IMR-90 (cell line): Measurements from ENCODE around the gene UBE2C. TPM values are rescaled to one million over a fixed set of nuclear protein-coding genes. Genes with fewer than 3 reads are reported as not detected.

ENCODE experiments used
- ATAC-seq: fragments of 200-7000 bp; cut with Tn5 transposase; 2 replicates; pipeline ENCODE4 v1.9.1; 2020; ENCODE audit warnings: low read depth, mild to moderate bottlenecking, moderate library complexity
- BruUV-seq: library from RNA; stranded (reverse); fragments of 400-500 nt; replicated peaks from 2 replicates; lab custom pipeline; 2021; lab: Mats Ljungman, UMichigan
- CTCF ChIA-PET: fragments of 300-600 bp; formaldehyde crosslinking; extraction: SDS; loops from one replicate; lab custom pipeline; 2021; ENCODE audit warnings: antibody characterized with exemption; lab: Yijun Ruan, JAX
- POLR2A ChIA-PET: fragments of 300-600 bp; sonication (Branson Sonifier 250); formaldehyde crosslinking; loops from one replicate; lab custom pipeline; 2022; ENCODE audit warnings: antibody characterized with exemption; ENCODE audit not compliant: unreplicated experiment; lab: Charles Lee
- DNase-seq: peaks from one replicate; pipeline ENCODE4 v3.0.0; 2013
- H2AFZ ChIP-seq: replicated peaks from 2 replicates; pipeline ENCODE3; 2013; ENCODE audit warnings: low read length, mild to moderate bottlenecking; ENCODE audit not compliant: poor library complexity
- H2AK5ac ChIP-seq: 2 replicates; pipeline ENCODE4 v1.6.1; 2013; ENCODE audit warnings: low read depth, low read length, inconsistent platforms
- H2AK9ac ChIP-seq: replicated peaks from 2 replicates; pipeline ENCODE3; 2013; ENCODE audit warnings: mild to moderate bottlenecking, low read depth, low read length, moderate library complexity; ENCODE audit not compliant: poor library complexity
- H2BK120ac ChIP-seq: 2 replicates; pipeline ENCODE4 v1.6.1; 2013; ENCODE audit warnings: low read depth, low read length, inconsistent platforms
- H2BK15ac ChIP-seq: 3 replicates; pipeline ENCODE4 v1.6.1; 2013; ENCODE audit warnings: low read depth, low read length, inconsistent platforms
- H2BK20ac ChIP-seq: 2 replicates; pipeline ENCODE4 v1.6.1; 2013; ENCODE audit warnings: low read depth, mild to moderate bottlenecking, inconsistent platforms, low read length, moderate library complexity
- H2BK5ac ChIP-seq: 2 replicates; pipeline ENCODE4 v1.6.1; 2013; ENCODE audit warnings: mild to moderate bottlenecking, low read depth, low read length, inconsistent platforms; ENCODE audit not compliant: poor library complexity, severe bottlenecking
- H3K14ac ChIP-seq: replicated peaks from 2 replicates; pipeline ENCODE4 v1.6.1; 2013; ENCODE audit warnings: low read depth, low read length, inconsistent platforms
- H3K18ac ChIP-seq: 2 replicates; pipeline ENCODE4 v1.6.1; 2013; ENCODE audit warnings: low read depth, low read length, control low read depth
- H3K23ac ChIP-seq: 2 replicates; pipeline ENCODE4 v1.6.1; 2013; ENCODE audit warnings: low read depth, low read length, inconsistent platforms
- H3K27ac ChIP-seq: 2 replicates; pipeline ENCODE4 v1.5.1; 2013; ENCODE audit warnings: mild to moderate bottlenecking, control low read depth, low read length; ENCODE audit not compliant: insufficient read depth
- H3K27me3 ChIP-seq: 2 replicates; pipeline ENCODE4 v1.6.1; 2013; ENCODE audit warnings: low read length; ENCODE audit not compliant: control insufficient read depth, insufficient read depth
- H3K36me3 ChIP-seq: 2 replicates; pipeline ENCODE4 v1.6.1; 2013; ENCODE audit warnings: low read length, mixed read lengths; ENCODE audit not compliant: control insufficient read depth, insufficient read depth
- H3K4ac ChIP-seq: 2 replicates; pipeline ENCODE4 v1.6.1; 2013; ENCODE audit warnings: low read depth, low read length, inconsistent platforms
- H3K4me1 ChIP-seq: 2 replicates; pipeline ENCODE4 v1.6.1; 2013; ENCODE audit warnings: low read length, mixed read lengths; ENCODE audit not compliant: control insufficient read depth, insufficient read depth
- H3K4me2 ChIP-seq: 2 replicates; pipeline ENCODE4 v1.6.1; 2013; ENCODE audit warnings: low read depth, mild to moderate bottlenecking, control low read depth, low read length, moderate library complexity
- H3K4me3 ChIP-seq: 2 replicates; pipeline ENCODE4 v1.5.1; 2013; ENCODE audit warnings: low read depth, mild to moderate bottlenecking, control low read depth, low read length, moderate library complexity; ENCODE audit not compliant: insufficient read depth
- H3K56ac ChIP-seq: 2 replicates; pipeline ENCODE4 v1.6.1; 2013; ENCODE audit warnings: low read length, inconsistent platforms; ENCODE audit not compliant: insufficient read depth; ENCODE audit errors: extremely low read depth
- H3K79me1 ChIP-seq, 2 experiments: 2 replicates each; pipeline ENCODE4 v1.6.1; 2013; ENCODE audit warnings: low read length in 2 of 2, inconsistent platforms in 1 of 2, low read depth in 1 of 2
- H3K9ac ChIP-seq: 2 replicates; pipeline ENCODE4 v1.6.1; 2013; ENCODE audit warnings: low read depth, low read length, control low read depth
- H3K9me1 ChIP-seq: 2 replicates; pipeline ENCODE4 v1.6.1; 2013; ENCODE audit warnings: low read length, inconsistent platforms; ENCODE audit not compliant: insufficient read depth
- H3K9me3 ChIP-seq: 2 replicates; pipeline ENCODE4 v1.6.1; 2013; ENCODE audit warnings: low read length; ENCODE audit not compliant: control insufficient read depth, insufficient read depth
- H4K20me1 ChIP-seq: 2 replicates; pipeline ENCODE4 v1.6.1; 2013; ENCODE audit warnings: low read length, inconsistent platforms; ENCODE audit not compliant: insufficient read depth
- H4K5ac ChIP-seq: 2 replicates; pipeline ENCODE4 v1.6.1; 2013; ENCODE audit warnings: mild to moderate bottlenecking, low read depth, low read length, control low read depth
- H4K8ac ChIP-seq, 2 experiments: 2 replicates each; pipeline ENCODE4 v1.6.1; 2013; ENCODE audit warnings: low read depth in 2 of 2, low read length in 2 of 2, control low read depth in 1 of 2, inconsistent platforms in 1 of 2
- H4K91ac ChIP-seq: 2 replicates; pipeline ENCODE4 v1.6.1; 2013; ENCODE audit warnings: low read depth, low read length, inconsistent platforms; ENCODE audit not compliant: insufficient read depth
- BHLHE40 ChIP-seq: fragments of 150-350 bp; IDR thresholded peaks from 2 replicates; pipeline ENCODE4 v1.6.1; 2016; ENCODE audit warnings: mild to moderate bottlenecking, low read depth, low read length
- CEBPB ChIP-seq: IDR thresholded peaks from 2 replicates; pipeline ENCODE4 v1.6.1; 2012; ENCODE audit warnings: low read depth, low read length, improper control_type of control experiment
- CHD1 ChIP-seq: IDR thresholded peaks from 2 replicates; pipeline ENCODE4 v1.6.1; 2012; ENCODE audit warnings: low read depth, low read length, improper control_type of control experiment
- CTCF ChIP-seq: conservative IDR thresholded peaks from 2 replicates; pipeline ENCODE4 v1.5.1; 2012; ENCODE audit warnings: mild to moderate bottlenecking, low read depth, low read length, improper control_type of control experiment
- ELK1 ChIP-seq: fragments of 150-350 bp; IDR thresholded peaks from 2 replicates; pipeline ENCODE4 v1.6.1; 2016; ENCODE audit warnings: low read depth, mild to moderate bottlenecking, low read length, moderate library complexity, borderline replicate concordance
- FOS ChIP-seq: fragments of 150-350 bp; IDR thresholded peaks from 2 replicates; pipeline ENCODE4 v1.6.1; 2016; ENCODE audit warnings: low read depth, low read length
- MAFK ChIP-seq: IDR thresholded peaks from 2 replicates; pipeline ENCODE4 v1.6.1; 2012; ENCODE audit warnings: low read depth, low read length, improper control_type of control experiment
- MAZ ChIP-seq: IDR thresholded peaks from 2 replicates; pipeline ENCODE4 v1.6.1; 2012; ENCODE audit warnings: low read depth, mild to moderate bottlenecking, low read length, improper control_type of control experiment, moderate library complexity, borderline replicate concordance
- MXI1 ChIP-seq: IDR thresholded peaks from 2 replicates; pipeline ENCODE4 v1.6.1; 2012; ENCODE audit warnings: low read depth, mild to moderate bottlenecking, low read length, moderate library complexity, borderline replicate concordance
- NFE2L2 ChIP-seq: fragments of 150-350 bp; IDR thresholded peaks from 2 replicates; pipeline ENCODE4 v1.6.1; 2016; ENCODE audit warnings: low read depth, mild to moderate bottlenecking, low read length
- POLR2A ChIP-seq: IDR thresholded peaks from 2 replicates; pipeline ENCODE4 v1.6.1; 2012; ENCODE audit warnings: mild to moderate bottlenecking, low read depth, low read length
- RAD21 ChIP-seq: IDR thresholded peaks from 2 replicates; pipeline ENCODE4 v1.6.1; 2012; ENCODE audit warnings: low read length, improper control_type of control experiment
- RCOR1 ChIP-seq: IDR thresholded peaks from 2 replicates; pipeline ENCODE4 v1.6.1; 2012; ENCODE audit warnings: mild to moderate bottlenecking, low read length, improper control_type of control experiment; ENCODE audit not compliant: insufficient replicate concordance
- RFX5 ChIP-seq: IDR thresholded peaks from 2 replicates; pipeline ENCODE4 v1.8.0; 2012; ENCODE audit warnings: low read depth, mild to moderate bottlenecking, low read length, moderate library complexity
- SMC3 ChIP-seq: fragments of 150-350 bp; IDR thresholded peaks from 2 replicates; pipeline ENCODE4 v1.6.1; 2016; ENCODE audit warnings: low read depth, mild to moderate bottlenecking, antibody characterized with exemption, low read length, moderate library complexity
- USF2 ChIP-seq: fragments of 150-350 bp; IDR thresholded peaks from 2 replicates; pipeline ENCODE4 v1.6.1; 2017; ENCODE audit warnings: mild to moderate bottlenecking, antibody characterized with exemption, low read length, low read depth
- WGBS, 2 experiments: methylation state at CpG; one replicate each; pipeline versions ENCODE4 v1.1.5 to v1.1.7; 2013; ENCODE audit warnings: missing lambda C conversion rate in 2 of 2; ENCODE audit not compliant: insufficient read length in 1 of 2; ENCODE audit errors: extremely low coverage in 2 of 2; 5-methylcytosine and 5-hydroxymethylcytosine counted together
- dilution Hi-C: fragments of 300-500 bp; cut with HindIII; formaldehyde crosslinking; loops from one replicate; pipeline ENCODE4 v1.14.3; 2018; ENCODE audit warnings: low sequenced_read_pairs; ENCODE audit not compliant: unreplicated experiment
- in situ Hi-C: fragments of 300-500 bp; cut with MboI; formaldehyde crosslinking; loops from 3 replicates; pipeline ENCODE4 v1.14.3; 2019; ENCODE audit warnings: low sequenced_read_pairs, inconsistent platforms, mixed read lengths
- intact Hi-C: fragments of 100-400 bp; cut with micrococcal nuclease; formaldehyde crosslinking; loops from 2 replicates; pipeline ENCODE4 v1.10.0; 2022
- polyA plus RNA-seq, 3 experiments: library from polyadenylated mRNA; depleted of rRNA; stranded (reverse); fragments of >200 nt; gene quantifications; 2 replicates each; pipeline ENCODE4 v1.2.3, GENCODE V29; 2012; ENCODE audit warnings: low replicate concordance in 1 of 3
- total RNA-seq: library from RNA; depleted of rRNA; stranded (reverse); fragments of >200 nt; gene quantifications from 2 replicates; pipeline ENCODE4 v1.2.3, GENCODE V29; 2012

UBE2C gene
- total and polyA plus RNA-seq, 2 of the 4 experiments (the other 2 are of a cell fraction): 43.4 to 120 TPM

GRCh38 chr20:45857882-45858216 is 45.4 kb downstream of the UBE2C start:
- ChIA-PET POLR2A (no interaction called here), CTCF (no interaction called here)
- H2BK15ac ChIP-seq: no peak overlapping the region
- peak overlapping the region; percentile 92 for H2AK9ac ChIP-seq
- H3K4me1 ChIP-seq: peaks cover 8% of the 10 kb centered on the region; the same call in 1 of the 2 replicates
- in situ Hi-C loops: no loop called here
- H3K18ac ChIP-seq: peak overlapping the region; percentile 6; the same call in 1 of the 2 replicates
- dilution Hi-C loops: no loop called here
- H3K36me3 ChIP-seq: peaks cover 6% of the 10 kb centered on the region; the same call in 1 of the 2 replicates
- no TSS peak for BruUV-seq
- peak overlapping the region; percentile 91 for H4K5ac ChIP-seq
- peak overlapping the region; percentile 73 for H3K14ac ChIP-seq
- peak overlapping the region; percentile 65 for H3K9ac ChIP-seq
- H2BK120ac ChIP-seq: peak overlapping the region; percentile 30; the same call in 1 of the 2 replicates
- peak overlapping the region; percentile 81 for H3K4ac ChIP-seq
- peak; percentile 12 for ATAC-seq
- no peak overlapping the region for H3K23ac ChIP-seq
- no peak for DNase-seq
- H3K9me3 ChIP-seq: no peaks in the 10 kb centered on the region
- 18% methylated on average over 2 of the region's 13 CpGs; no CpG with 5 or more reads in 1 of the 2 experiments for WGBS, 2 experiments
- no peaks in the 10 kb centered on the region for H3K27me3 ChIP-seq
- H3K79me1 ChIP-seq: peaks cover 23 to 63% of the 10 kb centered on the region in 2 experiments
- peaks cover 8% of the 10 kb centered on the region for H3K9me1 ChIP-seq
- H2AFZ ChIP-seq: peak overlapping the region; percentile 97
- H3K4me3 ChIP-seq: peak overlapping the region; percentile 53
- peak overlapping the region; percentile 64 for H3K27ac ChIP-seq
- peak overlapping the region; percentile 78 for H4K91ac ChIP-seq
- H2AK5ac ChIP-seq: peak overlapping the region; percentile 74
- H3K4me2 ChIP-seq: peak overlapping the region; percentile 84
- H4K20me1 ChIP-seq: no peaks in the 10 kb centered on the region
- peak overlapping the region; percentile 82 to 95 for H4K8ac ChIP-seq
- intact Hi-C loops: loop anchor here (2.0 kb wide), 2 partner anchors 73 to 77 kb away; partner anchors contain the start of gene PCIF1
- no peak for TF ChIP-seq CHD1
- no peak for TF ChIP-seq FOS
- no peak for TF ChIP-seq RCOR1
- TF ChIP-seq RFX5: no peak
- TF ChIP-seq MXI1: no peak
- TF ChIP-seq MAZ: no peak
- no peak for TF ChIP-seq USF2
- no peak for TF ChIP-seq ELK1
- TF ChIP-seq BHLHE40: no peak
- no peak for TF ChIP-seq SMC3
- TF ChIP-seq MAFK: no peak
- TF ChIP-seq RAD21: no peak
- no peak for TF ChIP-seq CTCF
- no peak for TF ChIP-seq CEBPB
- no peak for TF ChIP-seq POLR2A
- no peak for TF ChIP-seq NFE2L2
- no peak overlapping the region for H2BK20ac ChIP-seq
- no peak overlapping the region for H3K56ac ChIP-seq
- H2BK5ac ChIP-seq: peak overlapping the region; percentile 72
